Nephron (organoid): ENCODE results near the gene BANF2.
A peak's percentile ranks its signal among the peaks of the same experiment; 100 is the strongest.

Experiments
- H3K27ac Mint-ChIP-seq, 3 experiments: 2 replicates each; pipeline ENCODE4 v1.8.0; 2020; ENCODE audit warnings: mixed read lengths in 3 of 3, mild to moderate bottlenecking in 2 of 3, moderate library complexity in 1 of 3
- H3K27me3 Mint-ChIP-seq: 2 replicates; pipeline ENCODE4 v1.8.0; 2021; ENCODE audit warnings: low read depth, mild to moderate bottlenecking, moderate library complexity, mixed read lengths
- H3K36me3 Mint-ChIP-seq: 2 replicates; pipeline ENCODE4 v1.8.0; 2020; ENCODE audit warnings: low read depth, mixed read lengths
- H3K4me1 Mint-ChIP-seq: 2 replicates; pipeline ENCODE4 v1.8.0; 2020; ENCODE audit warnings: mixed read lengths
- H3K4me3 Mint-ChIP-seq, 3 experiments: 2 replicates each; pipeline ENCODE4 v1.8.0; 2020; ENCODE audit warnings: mild to moderate bottlenecking in 3 of 3, mixed read lengths in 3 of 3, moderate library complexity in 2 of 3
- H3K9me3 Mint-ChIP-seq: 2 replicates; pipeline ENCODE4 v1.8.0; 2020; ENCODE audit warnings: mixed read lengths
- TF ChIP-seq, protein P1 (sequence below), 3 experiments: fragments of 200-600 bp; sonication (generic); IDR thresholded peaks; one replicate each; pipeline ENCODE4 v1.5.0; 2021; ENCODE audit warnings: antibody characterized with exemption in 3 of 3; ENCODE audit not compliant: unreplicated experiment in 3 of 3

Gene BANF2

DNA sequence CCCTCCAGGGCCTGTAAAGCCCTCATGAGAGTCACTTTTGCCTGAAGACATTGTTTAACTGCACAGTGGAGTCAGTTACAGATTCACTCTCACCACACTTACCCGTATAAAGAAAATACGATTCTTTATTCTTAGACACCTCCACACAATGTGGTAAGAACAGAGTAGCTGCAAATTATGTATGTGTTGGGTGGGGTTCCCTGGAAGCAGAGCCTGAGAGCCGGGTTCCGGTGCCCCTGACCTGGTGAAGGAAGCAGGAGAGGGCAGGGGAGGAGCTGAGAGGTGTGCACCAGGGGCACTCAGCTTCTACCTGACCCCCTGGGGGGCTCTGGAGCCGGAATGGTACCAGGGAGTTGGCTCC, 11.5 kb downstream of the BANF2 start:
- Mint-ChIP-seq H3K4me3 (peak overlapping the region in 1 of 3 experiments; percentile 13), H3K36me3 (no peaks in the 10 kb centered on the region), H3K27ac (peak overlapping the region; percentile 97 to 98 (median 98)), H3K4me1 (peaks cover 46% of the 10 kb centered on the region), H3K27me3 (no peaks in the 10 kb centered on the region), H3K9me3 (no peaks in the 10 kb centered on the region)
- TF ChIP-seq, protein P1, sequence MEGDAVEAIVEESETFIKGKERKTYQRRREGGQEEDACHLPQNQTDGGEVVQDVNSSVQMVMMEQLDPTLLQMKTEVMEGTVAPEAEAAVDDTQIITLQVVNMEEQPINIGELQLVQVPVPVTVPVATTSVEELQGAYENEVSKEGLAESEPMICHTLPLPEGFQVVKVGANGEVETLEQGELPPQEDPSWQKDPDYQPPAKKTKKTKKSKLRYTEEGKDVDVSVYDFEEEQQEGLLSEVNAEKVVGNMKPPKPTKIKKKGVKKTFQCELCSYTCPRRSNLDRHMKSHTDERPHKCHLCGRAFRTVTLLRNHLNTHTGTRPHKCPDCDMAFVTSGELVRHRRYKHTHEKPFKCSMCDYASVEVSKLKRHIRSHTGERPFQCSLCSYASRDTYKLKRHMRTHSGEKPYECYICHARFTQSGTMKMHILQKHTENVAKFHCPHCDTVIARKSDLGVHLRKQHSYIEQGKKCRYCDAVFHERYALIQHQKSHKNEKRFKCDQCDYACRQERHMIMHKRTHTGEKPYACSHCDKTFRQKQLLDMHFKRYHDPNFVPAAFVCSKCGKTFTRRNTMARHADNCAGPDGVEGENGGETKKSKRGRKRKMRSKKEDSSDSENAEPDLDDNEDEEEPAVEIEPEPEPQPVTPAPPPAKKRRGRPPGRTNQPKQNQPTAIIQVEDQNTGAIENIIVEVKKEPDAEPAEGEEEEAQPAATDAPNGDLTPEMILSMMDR (IDR thresholded peaks at IDR 0.05; ENCODE audit: unreplicated experiment in 3 of 3): no peak

DNA sequence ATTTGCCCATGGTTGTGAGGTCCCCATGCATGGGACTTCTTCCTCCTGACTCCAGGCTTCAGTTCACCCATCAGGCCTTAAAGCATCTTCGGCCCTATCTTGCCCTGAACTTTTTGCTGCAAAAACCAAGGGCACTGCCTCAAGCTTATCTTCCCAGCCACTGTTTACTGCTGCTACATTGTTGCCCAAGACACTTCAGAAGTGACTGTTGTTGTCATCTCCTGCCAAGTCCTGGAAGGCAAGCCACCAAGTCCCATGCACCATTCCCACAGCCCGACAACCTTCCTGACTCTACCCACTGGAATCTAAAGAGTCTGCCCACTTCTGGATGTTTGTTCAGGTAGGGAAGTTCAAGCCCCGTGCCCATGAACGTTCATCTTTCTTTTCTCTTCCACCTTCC, 12.4 kb downstream of the BANF2 start:
- Mint-ChIP-seq H3K4me1 (peaks cover 46% of the 10 kb centered on the region), H3K9me3 (no peaks in the 10 kb centered on the region), H3K27me3 (no peaks in the 10 kb centered on the region), H3K36me3 (no peaks in the 10 kb centered on the region), H3K27ac (peak overlapping the region; percentile 58 to 98 (median 97)), H3K4me3 (no peak overlapping the region)
- TF ChIP-seq, protein P1 (IDR thresholded peaks at IDR 0.05; ENCODE audit: unreplicated experiment in 3 of 3): no peak

DNA sequence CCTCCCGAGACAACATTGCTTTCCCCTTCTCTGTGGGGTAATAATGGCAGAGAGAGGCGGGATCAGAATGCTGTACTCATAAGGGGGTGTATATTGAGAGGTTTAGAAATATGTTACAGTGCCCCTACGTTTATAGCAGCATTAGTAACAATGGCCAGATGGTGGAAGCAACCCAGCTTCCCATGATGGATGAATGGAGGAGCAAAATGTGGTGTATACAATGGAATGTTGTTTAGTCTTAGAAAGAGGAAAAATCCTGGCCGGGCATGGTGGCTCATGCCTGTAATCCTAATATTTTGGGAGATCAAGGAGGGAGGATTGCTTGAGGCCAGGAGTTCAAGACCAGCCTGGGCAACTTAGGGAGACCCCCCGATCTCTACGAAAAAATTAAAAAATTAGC, 12.9 kb downstream of the BANF2 start:
- Mint-ChIP-seq H3K9me3 (no peaks in the 10 kb centered on the region), H3K27ac (peak overlapping the region; percentile 58 to 98 (median 97)), H3K4me1 (peaks cover 46% of the 10 kb centered on the region), H3K4me3 (no peak overlapping the region), H3K27me3 (no peaks in the 10 kb centered on the region), H3K36me3 (no peaks in the 10 kb centered on the region)
- TF ChIP-seq, protein P1 (IDR thresholded peaks at IDR 0.05; ENCODE audit: unreplicated experiment in 3 of 3): no peak

DNA sequence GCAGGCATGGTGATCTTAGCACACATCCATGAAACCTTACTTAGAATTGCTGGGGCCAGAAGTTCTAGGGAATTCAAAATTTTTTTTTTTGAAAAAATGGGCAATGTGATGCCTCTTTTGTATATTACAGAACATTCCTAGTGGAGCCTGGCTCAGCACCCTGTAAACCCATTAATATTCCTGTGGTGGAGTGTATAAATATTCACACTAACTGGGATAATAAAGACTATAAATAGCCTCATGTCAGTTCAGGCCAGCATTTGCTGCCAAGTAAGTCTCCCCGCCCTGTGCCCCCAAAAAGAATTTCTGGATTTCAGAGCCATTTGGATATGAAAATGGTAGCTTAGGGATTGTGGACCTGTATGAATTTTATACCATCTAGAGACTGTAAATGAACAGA, 14.8 kb downstream of the BANF2 start:
- no peak overlapping the region for H3K4me3 Mint-ChIP-seq
- peaks cover 38% of the 10 kb centered on the region for H3K4me1 Mint-ChIP-seq
- H3K36me3 Mint-ChIP-seq: no peaks in the 10 kb centered on the region
- H3K9me3 Mint-ChIP-seq: no peaks in the 10 kb centered on the region
- H3K27me3 Mint-ChIP-seq: no peaks in the 10 kb centered on the region
- TF ChIP-seq, protein P1 (IDR thresholded peaks at IDR 0.05; ENCODE audit: unreplicated experiment in 3 of 3): no peak
- peak overlapping the region; percentile 2 to 78 (median 42) for H3K27ac Mint-ChIP-seq

DNA sequence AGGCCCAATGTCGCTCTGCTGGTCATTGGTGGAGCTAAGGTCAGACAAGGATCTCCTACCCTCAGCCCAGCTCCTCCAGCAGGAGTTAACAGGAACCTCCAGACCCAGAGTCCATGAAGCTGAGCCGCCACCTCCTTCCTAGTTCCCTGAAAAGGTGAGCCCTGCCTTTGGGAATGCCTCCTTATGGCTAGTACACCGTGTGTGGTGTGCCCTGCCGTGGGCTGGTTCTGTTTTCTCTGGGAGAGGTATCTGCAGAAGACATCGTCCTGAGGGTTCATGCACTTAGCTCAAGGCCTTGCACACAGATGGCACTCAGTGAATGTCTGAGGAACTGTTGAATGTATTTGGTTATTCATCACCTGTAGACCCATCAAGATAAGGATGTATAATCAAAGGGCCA, 15.3 kb downstream of the BANF2 start:
- Mint-ChIP-seq H3K36me3 (no peaks in the 10 kb centered on the region), H3K4me1 (peaks cover 34% of the 10 kb centered on the region), H3K27me3 (no peaks in the 10 kb centered on the region), H3K9me3 (no peaks in the 10 kb centered on the region), H3K27ac (peak overlapping the region in 2 of 3 experiments; percentile 43 to 65), H3K4me3 (no peak overlapping the region)
- TF ChIP-seq, protein P1 (IDR thresholded peaks at IDR 0.05; ENCODE audit: unreplicated experiment in 3 of 3): no peak

DNA sequence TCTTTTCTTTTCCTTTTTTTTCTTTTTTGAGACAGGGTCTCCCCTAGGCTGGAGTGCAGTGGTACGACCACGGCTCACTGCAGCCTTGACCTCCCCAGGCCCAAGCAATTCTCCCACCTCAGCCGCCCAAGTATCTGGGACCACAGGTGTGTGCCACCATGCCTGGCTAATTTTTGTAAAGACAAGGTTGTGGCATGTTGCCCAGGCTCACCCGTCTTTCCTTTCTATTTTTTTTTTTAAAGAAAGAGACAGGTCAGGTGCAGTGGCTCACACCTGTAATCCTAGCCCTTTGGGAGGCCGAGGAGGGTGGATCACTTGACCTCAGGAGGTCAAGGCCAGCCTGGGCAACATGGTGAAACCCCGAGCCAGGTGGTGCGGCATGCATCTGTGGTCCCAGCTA, 16.6 kb downstream of the BANF2 start:
- peaks cover 22% of the 10 kb centered on the region for H3K4me1 Mint-ChIP-seq

More for the DNA sequence above, 16.6 kb downstream of the BANF2 start:
- Mint-ChIP-seq H3K9me3 (no peaks in the 10 kb centered on the region), H3K36me3 (no peaks in the 10 kb centered on the region), H3K27ac (no peak overlapping the region), H3K4me3 (no peak overlapping the region), H3K27me3 (no peaks in the 10 kb centered on the region)
- TF ChIP-seq, protein P1 (IDR thresholded peaks at IDR 0.05; ENCODE audit: unreplicated experiment in 3 of 3): no peak
